Heart left ventricle (tissue), 16 donors: ENCODE data around the gene LIMS2. TPM values are rescaled to one million over a fixed set of nuclear protein-coding genes. Genes with fewer than 3 reads are reported as not detected.

Experiments used
- ATAC-seq, 4 donors: fragments of 200-7000 bp; cut with Tn5 transposase; one replicate each; pipeline ENCODE4 v1.9.1; 2020 to 2022; ENCODE audit warnings: moderate library complexity in 4 of 4, mild to moderate bottlenecking in 3 of 4, moderate number of reproducible peaks in 1 of 4
- DNase-seq, 5 donors: peaks; one replicate each; pipeline ENCODE4 v3.0.0-alpha.2; 2020
- H3K27ac ChIP-seq, 12 donors: fragments of 200-600 bp; sonication (generic) in 4 of 12; one replicate each; pipeline versions ENCODE4 v1.5.0 to v1.8.0; 2016 to 2022; ENCODE audit warnings: mild to moderate bottlenecking in 2 of 12
- H3K27me3 ChIP-seq, 9 donors: fragments of 200-600 bp; sonication (generic) in 2 of 9; one replicate each; pipeline versions ENCODE4 v1.5.1 to v1.8.0; 2016 to 2022; ENCODE audit warnings: mild to moderate bottlenecking in 3 of 9
- H3K36me3 ChIP-seq, 9 donors: fragments of 200-600 bp; sonication (generic) in 2 of 9; one replicate each; pipeline versions ENCODE4 v1.5.0 to v1.8.0; 2018 to 2022; ENCODE audit warnings: mild to moderate bottlenecking in 2 of 9
- H3K4me1 ChIP-seq, 12 donors: fragments of 200-600 bp; sonication (generic) in 4 of 12; one replicate each; pipeline versions ENCODE4 v1.5.0 to v1.8.0; 2016 to 2022; ENCODE audit warnings: mild to moderate bottlenecking in 3 of 12
- H3K4me3 ChIP-seq, 12 donors: fragments of 200-600 bp; sonication (generic) in 4 of 12; one replicate each; pipeline versions ENCODE4 v1.5.0 to v1.8.0; 2017 to 2022; ENCODE audit warnings: mild to moderate bottlenecking in 9 of 12, moderate library complexity in 4 of 12
- H3K9me3 ChIP-seq, 12 donors: fragments of 200-600 bp; sonication (generic) in 4 of 12; one replicate each; pipeline versions ENCODE4 v1.5.0 to v1.8.0; 2016 to 2022; ENCODE audit warnings: mild to moderate bottlenecking in 1 of 12
- POLR2A ChIP-seq, 2 donors: fragments of 450-650 bp; IDR thresholded peaks; one replicate each; pipeline ENCODE4 v1.6.1; 2017; ENCODE audit warnings: antibody characterized with exemption in 2 of 2, mild to moderate bottlenecking in 2 of 2, moderate library complexity in 2 of 2
- WGBS, 4 donors: extraction: QIAGEN DNeasy Blood & Tissue Kit in 2 of 4; methylation state at CpG; one replicate each; pipeline versions ENCODE4 v1.1.5 to v1.1.7; 2013 to 2018; 5-methylcytosine and 5-hydroxymethylcytosine counted together
- intact Hi-C, 10 donors: fragments of 100-400 bp; cut with DNase I; formaldehyde crosslinking; loops; one replicate each; pipeline versions ENCODE4 v1.11.1 to v1.14.2; 2022
- polyA plus RNA-seq, 2 donors: library from polyadenylated mRNA; stranded (reverse); fragments of 200-250 nt; gene quantifications; one replicate each; pipeline ENCODE4 v1.2.3, GENCODE V29; 2013
- total RNA-seq, 9 donors: library from RNA; depleted of rRNA in 2 of 9; stranded (reverse); fragments of >200 nt in 2 of 9; fragmentation: NEBNext Ultra II Directional in 3 of 9; extraction: Animal tissue kit (Norgen Biotek cat#: 25700) in 3 of 9; gene quantifications; one replicate each; pipeline versions ENCODE4 v1.1.0 to v1.2.4, GENCODE V29; 2016 to 2023
- TF ChIP-seq, protein P1 (sequence below), 12 donors: fragments of 200-600 bp; sonication (generic) in 4 of 12; IDR thresholded peaks; one replicate each; pipeline versions ENCODE4 v1.5.0 to v1.8.0; 2018 to 2022; ENCODE audit warnings: antibody characterized with exemption in 12 of 12, mild to moderate bottlenecking in 5 of 12
- donor health status: ischemic (EF 13 %, LVEDD 7.1; RV severe dilation, severe dysfunction).
- donor health status: healthy with polysubstance abuse.
- donor health status: DM: no; HTN: yes; CAD: no.
- donor health status: DM: no; HTN: no; CAD: no.
- donor health status: ischemic (EF 25% LVEDD 6.9; RV normal size, moderate dysfunction).
- donor health status: ischemic (EF 25% LVEDD 5.7; RV mildly dilated, moderate dysfunction).
- donor health status: healthy.
- donor health status: DM: yes; HTN: yes; CAD: no.
- donor health status: ischemic (EF 35%, LVEDD 5.7; RV mildly dilated, moderate dysfunction).
- donor health status: nonischemic (EF 11% LVEDD 7.7; RV severe dilation, severe dysfunction).
- donor health status: DM: yes; HTN: yes; CAD: no.
- donor health status: PGD.
- donor health status: ischemic (EF 29% LVEDD 5.4; RV normal size, mild dysfunction).
- donor health status: nonischemic (EF 23%, LVEDD 6.1; RV moderate dilation, normal function).

The LIMS2 gene
- total and polyA plus RNA-seq, 11 donors: 97.1 to 293 (median 158) TPM

DNA sequence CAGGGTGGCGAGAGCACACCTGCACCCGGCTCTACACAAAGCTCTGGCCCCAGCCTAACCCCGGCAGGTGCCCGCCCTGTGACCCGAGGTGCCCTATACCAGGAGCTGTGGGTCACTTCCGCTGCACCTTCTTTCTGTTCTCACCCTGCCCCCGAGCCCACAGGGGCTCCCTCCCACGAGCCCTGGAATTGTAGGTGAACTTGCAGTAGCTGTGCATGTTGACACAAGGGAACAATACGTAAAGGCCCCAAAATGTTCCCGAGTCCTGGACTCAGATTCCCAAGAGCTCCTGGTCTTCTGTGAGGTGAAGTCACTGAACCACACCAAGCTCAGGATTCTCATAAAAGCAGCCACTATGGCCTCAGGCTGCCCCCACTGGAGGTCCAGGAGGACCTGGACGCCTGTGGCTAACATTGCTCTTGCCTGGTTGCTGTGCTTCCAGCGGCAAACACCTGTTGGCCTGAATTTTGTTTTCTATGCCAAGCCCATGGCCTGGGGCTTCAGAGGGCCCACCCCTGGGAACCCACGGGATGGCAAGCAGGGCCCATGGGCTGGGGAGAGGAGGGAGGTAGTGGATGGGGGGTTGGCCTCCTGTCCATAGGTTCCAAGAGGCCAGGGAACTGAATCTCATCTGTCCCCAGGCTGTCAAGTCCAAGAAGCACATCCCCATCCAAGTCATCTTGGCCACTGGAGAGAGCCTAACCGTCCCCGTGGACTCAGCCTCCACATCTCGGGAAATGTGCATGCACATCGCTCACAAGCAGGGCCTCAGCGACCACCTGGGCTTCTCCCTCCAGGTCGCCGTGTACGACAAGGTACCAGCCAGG, 52.6 kb downstream of the LIMS2 start:
- Histone ChIP-seq H3K36me3 (no peaks in the 10 kb centered on the region), H3K9me3 (no peaks in the 10 kb centered on the region), H3K27me3 (peaks cover 0 to 4% (median 0%) of the 10 kb centered on the region in 9 donors), H3K4me3 (no peak overlapping the region), H3K27ac (no peak overlapping the region), H3K4me1 (peaks cover 0 to 8% (median 0%) of the 10 kb centered on the region in 12 donors)
- DNase-seq: peak in 2 of 5 donors; percentile 11 to 30
- ATAC-seq: no peak
- TF ChIP-seq, protein P1, sequence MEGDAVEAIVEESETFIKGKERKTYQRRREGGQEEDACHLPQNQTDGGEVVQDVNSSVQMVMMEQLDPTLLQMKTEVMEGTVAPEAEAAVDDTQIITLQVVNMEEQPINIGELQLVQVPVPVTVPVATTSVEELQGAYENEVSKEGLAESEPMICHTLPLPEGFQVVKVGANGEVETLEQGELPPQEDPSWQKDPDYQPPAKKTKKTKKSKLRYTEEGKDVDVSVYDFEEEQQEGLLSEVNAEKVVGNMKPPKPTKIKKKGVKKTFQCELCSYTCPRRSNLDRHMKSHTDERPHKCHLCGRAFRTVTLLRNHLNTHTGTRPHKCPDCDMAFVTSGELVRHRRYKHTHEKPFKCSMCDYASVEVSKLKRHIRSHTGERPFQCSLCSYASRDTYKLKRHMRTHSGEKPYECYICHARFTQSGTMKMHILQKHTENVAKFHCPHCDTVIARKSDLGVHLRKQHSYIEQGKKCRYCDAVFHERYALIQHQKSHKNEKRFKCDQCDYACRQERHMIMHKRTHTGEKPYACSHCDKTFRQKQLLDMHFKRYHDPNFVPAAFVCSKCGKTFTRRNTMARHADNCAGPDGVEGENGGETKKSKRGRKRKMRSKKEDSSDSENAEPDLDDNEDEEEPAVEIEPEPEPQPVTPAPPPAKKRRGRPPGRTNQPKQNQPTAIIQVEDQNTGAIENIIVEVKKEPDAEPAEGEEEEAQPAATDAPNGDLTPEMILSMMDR (IDR thresholded peaks at IDR 0.05): no peak
- no peak for TF ChIP-seq POLR2A (IDR thresholded peaks at IDR 0.05)
- intact Hi-C loops: no loop called here
- WGBS, 4 donors: 92 to 94% (median 93%) methylated on average over 21 of the region's 21 CpGs

DNA sequence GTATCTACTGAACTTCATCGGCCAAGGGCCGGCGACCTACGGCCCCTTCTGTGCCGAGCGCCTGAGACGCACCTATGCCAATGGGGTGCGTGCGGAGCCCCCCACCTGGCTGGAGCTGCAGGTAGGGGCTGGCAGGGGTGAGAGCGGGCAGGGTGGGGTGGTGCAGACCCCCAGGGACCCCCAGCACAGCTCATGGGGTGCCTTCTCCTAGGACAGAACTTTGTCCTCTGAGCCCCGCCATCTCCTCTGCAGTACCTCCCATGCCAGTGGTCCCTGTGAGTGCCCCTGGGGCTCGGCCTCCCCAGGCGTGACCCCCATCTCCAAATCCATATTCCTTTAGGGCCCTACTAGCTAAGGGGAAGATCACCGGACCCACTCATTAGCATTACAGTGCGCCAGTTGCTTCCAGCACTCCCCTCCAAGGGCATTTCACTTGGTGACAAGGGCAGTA, 53.3 kb downstream of the LIMS2 start:
- H3K27me3 ChIP-seq: peaks cover 0 to 4% (median 0%) of the 10 kb centered on the region in 9 donors
- peak in 1 of 5 donors; percentile 8 for DNase-seq
- intact Hi-C loops: no loop called here
- 92 to 98% (median 96%) methylated on average over 13 to 15 of the region's 15 CpGs for WGBS, 4 donors
- peaks cover 0 to 3% (median 0%) of the 10 kb centered on the region in 12 donors for H3K4me1 ChIP-seq
- no peaks in the 10 kb centered on the region for H3K9me3 ChIP-seq
- no peak for TF ChIP-seq POLR2A (IDR thresholded peaks at IDR 0.05)
- TF ChIP-seq, protein P1 (IDR thresholded peaks at IDR 0.05): no peak
- no peak overlapping the region for H3K4me3 ChIP-seq
- no peaks in the 10 kb centered on the region for H3K36me3 ChIP-seq
- H3K27ac ChIP-seq: no peak overlapping the region
- ATAC-seq: no peak

DNA sequence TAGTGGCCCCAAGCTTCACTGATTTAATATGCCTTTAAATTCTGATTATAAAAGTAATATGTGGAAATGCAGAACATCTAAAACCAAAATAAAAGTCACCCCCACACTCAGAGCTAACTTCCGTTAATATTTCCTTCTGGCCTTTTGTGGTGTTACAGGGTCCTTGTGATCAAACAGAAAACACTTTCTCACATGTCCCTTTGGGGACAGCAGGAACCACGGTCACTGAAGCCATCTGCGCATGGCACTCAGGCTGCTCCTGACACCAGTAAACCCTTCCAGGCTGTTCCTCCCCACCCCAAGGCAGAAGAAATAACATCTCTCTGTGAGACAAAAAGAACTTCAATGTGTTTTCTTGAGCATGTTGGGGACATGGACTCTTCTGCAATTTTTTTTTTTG, 54.5 kb downstream of the LIMS2 start:
- Histone ChIP-seq H3K27me3 (peaks cover 0 to under 1% (median 0%) of the 10 kb centered on the region in 9 donors), H3K27ac (no peak overlapping the region), H3K4me1 (no peaks in the 10 kb centered on the region), H3K36me3 (no peaks in the 10 kb centered on the region), H3K9me3 (no peaks in the 10 kb centered on the region), H3K4me3 (no peak overlapping the region)
- DNase-seq (no peak), ATAC-seq (no peak)
- TF ChIP-seq POLR2A (IDR thresholded peaks at IDR 0.05): no peak
- TF ChIP-seq, protein P1 (IDR thresholded peaks at IDR 0.05): no peak
- WGBS, 4 donors: 65 to 81% (median 73%) methylated on average over 3 of the region's 3 CpGs
- intact Hi-C loops: no loop called here

- no peak for ATAC-seq
- TF ChIP-seq, protein P1 (IDR thresholded peaks at IDR 0.05): no peak
- no peak for TF ChIP-seq POLR2A (IDR thresholded peaks at IDR 0.05)
- Histone ChIP-seq H3K36me3 (no peaks in the 10 kb centered on the region), H3K9me3 (no peaks in the 10 kb centered on the region), H3K27ac (no peak overlapping the region), H3K27me3 (no peaks in the 10 kb centered on the region), H3K4me3 (no peak overlapping the region), H3K4me1 (no peaks in the 10 kb centered on the region)
- intact Hi-C loops: no loop called here
- WGBS, 4 donors: 80 to 82% (median 81%) methylated on average over 16 of the region's 16 CpGs
- peak in 1 of 5 donors; percentile 13 for DNase-seq
These were observed 55.2 kb downstream of the LIMS2 start for GRCh38 chr2:127619877-127620705.
